GM19324 (cell line): ENCODE data around the gene CCL28.
"Not testable (repeated sequence)": the region's sequence is repeated elsewhere in the genome, so short reads cannot be mapped to it uniquely, and the experiment has no call there.

ENCODE experiments used
- ATAC-seq: cut with Tn5 transposase; IDR thresholded peaks from one replicate; pipeline ENCODE4 v1.9.1; 2021; ENCODE audit warnings: mild to moderate bottlenecking, moderate library complexity; ENCODE audit not compliant: unreplicated experiment, low FRiP score

CCL28 gene

DNA sequence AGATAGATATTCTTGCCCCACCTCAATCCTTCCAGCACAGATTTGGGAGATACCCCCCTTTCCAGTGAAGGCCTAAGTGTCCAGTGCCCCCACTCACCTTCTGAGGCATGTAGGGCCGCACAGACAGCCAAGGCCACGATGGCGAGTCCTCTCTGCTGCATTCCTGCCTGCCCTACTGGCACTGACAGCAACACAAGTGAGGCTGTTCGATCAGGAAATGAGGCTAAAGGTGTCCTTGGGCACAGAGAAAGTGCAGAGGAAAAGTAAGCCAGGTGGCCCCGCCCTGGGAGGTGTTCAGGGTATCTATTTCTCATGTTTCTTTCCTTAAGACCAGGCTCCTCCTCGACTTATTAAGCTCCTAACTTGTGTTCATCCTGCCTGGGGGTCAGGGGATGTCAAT lies at the start of gene CCL28:
CCL28 (minus strand) TSS at position 236 of the 400 bp plus-strand sequence; CDS start at position 161, 75 bp downstream.
- ATAC-seq = no peak

- no peak for ATAC-seq
Measured at GRCh38 chr5:43461066-43461465, 48.9 kb upstream of the CCL28 start.

DNA sequence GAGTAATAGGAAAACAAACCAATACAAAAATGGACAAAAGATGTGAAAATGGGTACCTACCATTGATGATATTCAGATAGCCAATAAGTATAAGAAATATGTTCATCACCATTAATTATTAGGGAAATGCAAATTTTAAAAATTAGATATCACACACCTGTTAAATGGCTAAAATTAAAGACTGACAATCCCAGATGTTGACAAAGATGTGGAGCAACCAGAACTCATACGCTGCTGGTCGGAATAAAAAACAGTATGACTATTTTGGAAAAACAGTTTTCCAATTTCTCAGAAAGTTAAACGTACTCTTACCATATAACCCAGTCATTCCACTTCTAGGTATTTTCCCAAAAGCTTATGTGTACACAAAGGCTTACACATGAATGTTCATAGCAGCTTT lies 44.4 kb upstream of the CCL28 start:
- no peak for ATAC-seq

GRCh38 chr5:43441575-43441974 lies 29.4 kb upstream of the CCL28 start:
- ATAC-seq = not testable (repeated sequence)

DNA sequence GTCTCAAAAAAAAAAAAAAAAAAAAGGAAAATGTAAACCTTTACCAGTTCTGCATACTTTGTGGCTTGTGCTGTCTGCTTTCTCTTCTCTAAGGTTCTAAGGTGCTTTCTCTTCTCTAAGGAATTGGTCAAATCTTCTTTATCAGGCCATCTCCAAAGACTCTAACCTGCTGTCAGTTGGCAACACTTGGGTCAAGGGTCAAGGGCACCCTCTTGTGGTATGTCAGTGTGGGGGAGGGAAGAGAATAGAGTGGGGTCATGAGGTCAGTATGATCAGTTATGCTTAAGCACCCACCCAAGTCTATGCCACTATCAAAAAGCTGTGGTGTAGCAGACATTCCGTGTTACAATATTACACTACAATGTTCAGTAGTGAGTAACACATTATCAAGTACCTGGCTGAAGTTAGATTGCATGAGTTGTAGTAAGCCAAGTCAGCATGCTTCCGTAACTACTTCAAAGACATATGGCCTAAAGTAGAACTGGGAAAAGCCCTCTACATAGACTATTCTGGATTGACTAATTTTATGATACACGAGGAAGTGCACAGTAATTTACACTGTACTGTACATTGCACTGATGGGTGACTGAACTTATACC lies 25.0 kb upstream of the CCL28 start:
- ATAC-seq = no peak

- no peak for ATAC-seq
Measured at GRCh38 chr5:43433382-43433781, 21.2 kb upstream of the CCL28 start.

GRCh38 chr5:43432486-43433375 lies 20.5 kb upstream of the CCL28 start:
- no peak for ATAC-seq

DNA sequence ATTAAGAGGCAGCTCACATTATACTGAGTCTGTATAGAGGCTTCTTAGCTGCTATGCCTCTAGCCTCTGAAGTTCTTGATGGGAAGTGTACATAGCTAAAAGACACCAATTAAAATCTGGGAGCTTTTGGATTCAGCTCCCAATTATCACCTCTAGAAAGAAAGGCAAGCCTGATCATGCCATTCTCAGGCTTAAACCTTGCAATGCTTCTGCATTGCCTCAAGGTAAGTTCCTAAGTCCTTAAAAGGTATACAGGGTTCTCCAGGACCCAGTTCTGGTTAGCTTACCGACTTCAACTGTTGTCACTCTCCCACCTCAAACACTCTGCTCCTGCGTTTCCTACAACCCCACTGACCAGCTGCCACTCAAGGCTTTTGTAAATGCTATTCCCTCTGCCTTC lies 17.5 kb upstream of the CCL28 start:
- no peak for ATAC-seq

- ATAC-seq = no peak
Measured at GRCh38 chr5:43429016-43429415, 16.8 kb upstream of the CCL28 start.

GRCh38 chr5:43427306-43427705 lies 15.1 kb upstream of the CCL28 start:
- no peak for ATAC-seq

DNA sequence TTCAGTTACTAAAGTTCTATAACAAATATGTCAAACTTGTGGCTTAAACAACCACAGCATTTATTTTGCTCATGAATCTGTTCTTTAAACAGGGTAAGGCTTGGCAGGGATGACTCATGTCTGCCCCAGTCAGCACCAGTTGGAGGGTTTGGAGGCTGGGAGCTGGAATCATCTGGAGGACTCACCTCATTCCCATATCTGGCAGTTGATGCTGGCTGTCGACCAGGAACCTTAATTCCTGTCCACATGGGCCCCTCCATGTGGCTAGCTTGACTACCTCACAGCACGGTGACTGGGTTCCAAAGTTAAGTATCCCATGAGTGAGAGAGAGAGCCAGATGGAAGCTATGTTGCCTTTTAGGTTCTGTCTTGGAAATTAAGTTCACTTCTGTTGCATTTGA lies 13.8 kb upstream of the CCL28 start:
- no peak for ATAC-seq

DNA sequence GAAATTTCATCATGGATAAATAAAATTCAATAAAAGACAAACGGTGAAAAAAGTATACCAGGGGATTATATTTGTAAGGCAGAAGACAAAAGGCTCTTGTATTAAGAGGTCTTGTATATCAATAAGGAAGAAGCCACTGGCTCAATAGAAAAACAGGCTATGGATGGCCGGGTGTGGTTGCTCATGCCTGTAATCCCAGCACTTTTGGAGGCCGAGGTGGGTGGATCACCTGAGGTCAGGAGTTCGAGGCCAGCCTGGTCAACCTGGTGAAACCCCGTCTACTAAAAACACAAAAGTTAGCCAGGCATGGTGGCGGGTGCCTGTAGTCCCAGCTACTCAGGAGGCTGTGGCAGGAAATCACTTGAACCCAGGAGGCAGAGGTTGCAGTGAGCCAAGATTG lies 10.9 kb upstream of the CCL28 start:
- ATAC-seq = not testable (repeated sequence)

GRCh38 chr5:43422143-43422542 lies 10.0 kb upstream of the CCL28 start:
- ATAC-seq = no peak

- ATAC-seq = no peak
Measured at GRCh38 chr5:43421450-43422133, 9.4 kb upstream of the CCL28 start.

DNA sequence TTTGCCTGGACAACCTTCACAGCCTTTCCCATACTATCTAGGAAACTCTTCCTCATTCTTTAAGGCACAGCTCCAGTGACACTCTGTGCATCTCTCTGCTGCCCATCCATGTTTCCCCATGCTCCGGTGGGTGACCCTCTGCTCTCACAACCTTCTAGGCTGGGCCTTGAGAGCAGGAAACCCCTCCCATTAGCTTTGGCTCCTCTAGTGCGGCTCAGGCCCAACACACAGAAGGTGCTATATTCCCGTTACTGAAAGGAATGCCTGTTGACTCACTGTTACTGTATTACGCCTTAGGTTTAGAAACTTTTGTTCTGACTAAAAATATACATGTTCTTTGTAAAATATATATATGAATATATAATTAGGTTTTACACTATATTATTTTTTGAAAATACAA lies 8.1 kb upstream of the CCL28 start:
- ATAC-seq = no peak

DNA sequence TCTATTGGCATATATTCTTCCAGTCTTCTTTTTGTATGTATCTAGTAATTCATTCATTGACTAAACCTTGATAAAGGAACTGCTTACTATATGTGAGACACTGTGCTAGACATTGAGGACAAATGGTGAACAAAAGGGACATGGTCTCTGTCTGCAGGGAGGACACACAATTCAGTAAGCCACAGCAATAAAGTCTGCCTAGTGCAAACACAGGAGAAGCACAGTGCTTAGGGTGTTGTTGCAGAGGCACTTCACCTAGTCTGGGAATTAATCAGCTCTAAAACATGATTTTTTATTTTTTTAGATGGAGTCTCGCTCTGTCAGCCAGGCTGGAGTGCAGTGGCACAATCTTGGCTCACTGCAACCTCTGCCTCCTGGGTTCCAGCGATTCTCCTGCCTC lies 6.4 kb upstream of the CCL28 start:
- ATAC-seq = no peak

- no peak for ATAC-seq
Measured at GRCh38 chr5:43416803-43417394, 4.7 kb upstream of the CCL28 start.

DNA sequence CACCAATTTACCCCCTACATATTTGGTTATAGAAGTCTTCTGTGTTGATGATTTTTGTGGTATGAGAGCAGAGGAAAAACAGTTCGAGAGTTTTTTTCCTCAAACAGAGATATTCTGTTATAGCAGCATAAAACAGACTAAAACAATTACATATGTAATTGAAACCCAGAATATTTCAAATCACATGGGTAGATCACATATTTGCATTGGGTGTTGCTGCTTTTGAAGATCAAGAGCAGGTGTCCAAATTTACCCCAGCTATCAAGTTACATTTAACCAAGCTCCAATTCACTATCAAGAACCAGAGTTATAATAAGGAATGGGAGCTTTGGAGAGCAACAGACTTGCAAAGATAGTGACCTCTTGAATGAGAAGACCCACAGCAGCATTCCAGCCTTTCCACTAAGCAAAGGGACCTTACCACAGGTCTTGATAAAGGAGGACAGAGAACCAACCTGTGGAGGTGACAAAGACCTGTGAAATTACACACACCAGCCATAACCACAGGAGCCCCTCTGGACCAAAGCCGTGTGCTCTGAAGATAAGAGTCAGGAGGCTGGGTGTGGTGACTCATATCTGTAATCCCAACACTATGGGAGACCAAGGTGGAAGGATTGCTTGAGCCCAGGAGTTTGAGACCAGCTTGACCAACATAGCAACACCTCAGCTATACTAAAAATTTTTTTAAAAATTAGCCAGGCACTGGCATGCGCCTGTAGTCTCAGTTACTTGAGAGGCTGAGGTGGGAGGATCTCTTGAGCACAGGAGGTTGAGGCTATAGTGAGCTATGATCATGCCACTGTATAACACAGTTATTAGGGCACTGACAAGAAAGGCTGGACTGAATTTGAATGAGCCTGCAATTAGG lies 4.0 kb upstream of the CCL28 start:
- no peak for ATAC-seq

GRCh38 chr5:43413966-43414365 lies 1.8 kb upstream of the CCL28 start:
- ATAC-seq = no peak

DNA sequence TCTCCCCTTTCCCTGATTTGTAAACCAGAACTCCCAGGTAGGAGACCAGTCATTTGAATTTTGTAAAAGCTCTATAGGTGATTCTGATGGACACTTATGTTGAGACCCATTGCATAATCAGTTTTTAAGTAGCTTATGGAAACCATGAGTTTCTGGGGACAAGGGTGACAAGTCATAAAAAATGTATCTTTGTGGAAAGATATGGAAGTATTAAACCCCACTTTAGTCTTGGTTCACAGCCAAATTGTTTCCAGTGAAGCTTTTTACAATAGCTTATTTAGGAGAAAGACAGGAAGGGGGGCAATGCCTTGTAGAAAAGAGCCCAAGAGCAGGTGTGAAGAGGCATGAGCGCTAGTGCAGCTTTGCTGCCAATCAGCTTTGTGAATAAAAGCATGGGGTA lies 453 bp upstream of the CCL28 start:
- ATAC-seq = no peak
